ENCODE data around the gene NME3. TPM values are rescaled to one million over a fixed set of nuclear protein-coding genes. Genes with fewer than 3 reads are reported as not detected.

NME3 gene
- total and polyA plus RNA-seq, 2 of the 13 experiments (the other 11 are each of a cell fraction or from before 2014, with no cell fraction given), result 10.4 to 15.9 TPM

GRCh38 chr16:1794221-1794871, 23.0 kb upstream of the NME3 start (continued):
- TF ChIP-seq, protein P1, sequence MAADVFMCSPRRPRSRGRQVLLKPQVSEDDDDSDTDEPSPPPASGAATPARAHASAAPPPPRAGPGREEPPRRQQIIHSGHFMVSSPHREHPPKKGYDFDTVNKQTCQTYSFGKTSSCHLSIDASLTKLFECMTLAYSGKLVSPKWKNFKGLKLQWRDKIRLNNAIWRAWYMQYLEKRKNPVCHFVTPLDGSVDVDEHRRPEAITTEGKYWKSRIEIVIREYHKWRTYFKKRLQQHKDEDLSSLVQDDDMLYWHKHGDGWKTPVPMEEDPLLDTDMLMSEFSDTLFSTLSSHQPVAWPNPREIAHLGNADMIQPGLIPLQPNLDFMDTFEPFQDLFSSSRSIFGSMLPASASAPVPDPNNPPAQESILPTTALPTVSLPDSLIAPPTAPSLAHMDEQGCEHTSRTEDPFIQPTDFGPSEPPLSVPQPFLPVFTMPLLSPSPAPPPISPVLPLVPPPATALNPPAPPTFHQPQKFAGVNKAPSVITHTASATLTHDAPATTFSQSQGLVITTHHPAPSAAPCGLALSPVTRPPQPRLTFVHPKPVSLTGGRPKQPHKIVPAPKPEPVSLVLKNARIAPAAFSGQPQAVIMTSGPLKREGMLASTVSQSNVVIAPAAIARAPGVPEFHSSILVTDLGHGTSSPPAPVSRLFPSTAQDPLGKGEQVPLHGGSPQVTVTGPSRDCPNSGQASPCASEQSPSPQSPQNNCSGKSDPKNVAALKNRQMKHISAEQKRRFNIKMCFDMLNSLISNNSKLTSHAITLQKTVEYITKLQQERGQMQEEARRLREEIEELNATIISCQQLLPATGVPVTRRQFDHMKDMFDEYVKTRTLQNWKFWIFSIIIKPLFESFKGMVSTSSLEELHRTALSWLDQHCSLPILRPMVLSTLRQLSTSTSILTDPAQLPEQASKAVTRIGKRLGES (CRISPR knock-in tag; IDR thresholded peaks at IDR 0.05; ENCODE audit: borderline replicate concordance), result no peak
- TF ChIP-seq, protein P2, sequence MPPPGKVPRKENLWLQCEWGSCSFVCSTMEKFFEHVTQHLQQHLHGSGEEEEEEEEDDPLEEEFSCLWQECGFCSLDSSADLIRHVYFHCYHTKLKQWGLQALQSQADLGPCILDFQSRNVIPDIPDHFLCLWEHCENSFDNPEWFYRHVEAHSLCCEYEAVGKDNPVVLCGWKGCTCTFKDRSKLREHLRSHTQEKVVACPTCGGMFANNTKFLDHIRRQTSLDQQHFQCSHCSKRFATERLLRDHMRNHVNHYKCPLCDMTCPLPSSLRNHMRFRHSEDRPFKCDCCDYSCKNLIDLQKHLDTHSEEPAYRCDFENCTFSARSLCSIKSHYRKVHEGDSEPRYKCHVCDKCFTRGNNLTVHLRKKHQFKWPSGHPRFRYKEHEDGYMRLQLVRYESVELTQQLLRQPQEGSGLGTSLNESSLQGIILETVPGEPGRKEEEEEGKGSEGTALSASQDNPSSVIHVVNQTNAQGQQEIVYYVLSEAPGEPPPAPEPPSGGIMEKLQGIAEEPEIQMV (CRISPR knock-in tag; IDR thresholded peaks at IDR 0.05; ENCODE audit: low read depth), result no peak; the same call in 1 of the 2 replicates
- TF ChIP-seq ZNF616 (CRISPR knock-in tag; IDR thresholded peaks at IDR 0.05; ENCODE audit: low read depth) (no peak), ZNF512B (CRISPR knock-in tag; IDR thresholded peaks at IDR 0.05; ENCODE audit: borderline replicate concordance) (no peak), UBTF (CRISPR knock-in tag; IDR thresholded peaks at IDR 0.05) (peak; percentile 80), RARA (CRISPR knock-in tag; IDR thresholded peaks at IDR 0.05) (peak; percentile 74; the same call in 1 of the 2 replicates), IKZF5 (CRISPR knock-in tag; IDR thresholded peaks at IDR 0.05) (no peak), CAMTA2 (CRISPR knock-in tag; IDR thresholded peaks at IDR 0.05; ENCODE audit: borderline replicate concordance) (no peak), MEIS2 (CRISPR knock-in tag; IDR thresholded peaks at IDR 0.05) (no peak), ZNF263 (CRISPR knock-in tag; IDR thresholded peaks at IDR 0.05) (no peak)
- TF ChIP-seq, protein P3, sequence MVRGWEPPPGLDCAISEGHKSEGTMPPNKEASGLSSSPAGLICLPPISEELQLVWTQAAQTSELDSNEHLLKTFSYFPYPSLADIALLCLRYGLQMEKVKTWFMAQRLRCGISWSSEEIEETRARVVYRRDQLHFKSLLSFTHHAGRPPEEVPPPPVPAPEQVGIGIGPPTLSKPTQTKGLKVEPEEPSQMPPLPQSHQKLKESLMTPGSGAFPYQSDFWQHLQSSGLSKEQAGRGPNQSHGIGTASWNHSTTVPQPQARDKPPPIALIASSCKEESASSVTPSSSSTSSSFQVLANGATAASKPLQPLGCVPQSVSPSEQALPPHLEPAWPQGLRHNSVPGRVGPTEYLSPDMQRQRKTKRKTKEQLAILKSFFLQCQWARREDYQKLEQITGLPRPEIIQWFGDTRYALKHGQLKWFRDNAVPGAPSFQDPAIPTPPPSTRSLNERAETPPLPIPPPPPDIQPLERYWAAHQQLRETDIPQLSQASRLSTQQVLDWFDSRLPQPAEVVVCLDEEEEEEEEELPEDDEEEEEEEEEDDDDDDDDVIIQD (CRISPR knock-in tag; IDR thresholded peaks at IDR 0.05; ENCODE audit: low read depth), result 0 out of 2 replicates have a peak, but pooled peaks have one; percentile 39
- TF ChIP-seq, protein P4, sequence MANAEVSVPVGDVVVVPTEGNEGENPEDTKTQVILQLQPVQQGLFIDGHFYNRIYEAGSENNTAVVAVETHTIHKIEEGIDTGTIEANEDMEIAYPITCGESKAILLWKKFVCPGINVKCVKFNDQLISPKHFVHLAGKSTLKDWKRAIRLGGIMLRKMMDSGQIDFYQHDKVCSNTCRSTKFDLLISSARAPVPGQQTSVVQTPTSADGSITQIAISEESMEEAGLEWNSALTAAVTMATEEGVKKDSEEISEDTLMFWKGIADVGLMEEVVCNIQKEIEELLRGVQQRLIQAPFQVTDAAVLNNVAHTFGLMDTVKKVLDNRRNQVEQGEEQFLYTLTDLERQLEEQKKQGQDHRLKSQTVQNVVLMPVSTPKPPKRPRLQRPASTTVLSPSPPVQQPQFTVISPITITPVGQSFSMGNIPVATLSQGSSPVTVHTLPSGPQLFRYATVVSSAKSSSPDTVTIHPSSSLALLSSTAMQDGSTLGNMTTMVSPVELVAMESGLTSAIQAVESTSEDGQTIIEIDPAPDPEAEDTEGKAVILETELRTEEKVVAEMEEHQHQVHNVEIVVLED (CRISPR knock-in tag; IDR thresholded peaks at IDR 0.05; ENCODE audit: borderline replicate concordance), result 0 out of 2 replicates have a peak, but pooled peaks have one; percentile 12

Data from HepG2 (cell line).